Keratinocyte (primary cell): ENCODE measurements around the gene TANGO2.

Source experiments
- CTCF ChIP-seq, 3 experiments: IDR thresholded peaks in 1 of 3; conservative IDR thresholded peaks in 1 of 3; optimal IDR thresholded peaks in 1 of 3; 2 replicates in 2 of 3; 3 replicates in 1 of 3; pipeline versions ENCODE3 to v1.5.1; 2011; ENCODE audit warnings: low read length in 3 of 3, mild to moderate bottlenecking in 3 of 3, moderate library complexity in 2 of 3, control low read depth in 1 of 3, inconsistent platforms in 1 of 3; ENCODE audit not compliant: insufficient read depth in 2 of 3; ENCODE audit errors: extremely low read depth in 1 of 3
- EZH2 ChIP-seq: IDR thresholded peaks from one replicate; pipeline ENCODE4 v1.6.1; 2012; ENCODE audit warnings: inconsistent platforms, mild to moderate bottlenecking, low read length, moderate library complexity

- no peak for TF ChIP-seq CTCF (optimal IDR thresholded peaks at IDR 0.05 in 1 of 3, IDR thresholded peaks at IDR 0.05 in 1 of 3, conservative IDR thresholded peaks at IDR 0.05 in 1 of 3; ENCODE audit: extremely low read depth in 1 of 3, insufficient read depth in 2 of 3, low read length in 3 of 3)
- no peak for TF ChIP-seq EZH2
These were observed 18.3 kb upstream of the TANGO2 start for GRCh38 chr22:20002636-20003035.
